HFF-Myc (cell line): ENCODE measurements around the gene SYCE3.
A peak's percentile ranks its signal among the peaks of the same experiment; 100 is the strongest.

Experiments
- DNase-seq: peaks from one replicate; pipeline ENCODE4 v3.0.0-alpha.2; 2011; ENCODE audit warnings: low read depth; ENCODE audit errors: extremely low read depth
- H3K4me3 ChIP-seq: replicated peaks from 2 replicates; pipeline ENCODE4 v1.5.1; 2011; ENCODE audit warnings: low read depth, mild to moderate bottlenecking, control low read depth, low read length
- CTCF ChIP-seq: IDR thresholded peaks from 2 replicates; pipeline ENCODE4 v1.5.1; 2012; ENCODE audit warnings: mild to moderate bottlenecking, low read depth, low read length, control low read depth; ENCODE audit errors: missing control alignments

SYCE3 gene

GRCh38 chr22:50562523-50563412 lies at the start of gene SYCE3:
Gene SYCE3 (minus strand): TSS chr22:50562919. CDS start chr22:50556405, 6,514 bp downstream.
- peak; percentile 91 for TF ChIP-seq CTCF
- H3K4me3 ChIP-seq = peak within 1 kb of the TSS; percentile 51
- peak; percentile 47 for DNase-seq

DNA sequence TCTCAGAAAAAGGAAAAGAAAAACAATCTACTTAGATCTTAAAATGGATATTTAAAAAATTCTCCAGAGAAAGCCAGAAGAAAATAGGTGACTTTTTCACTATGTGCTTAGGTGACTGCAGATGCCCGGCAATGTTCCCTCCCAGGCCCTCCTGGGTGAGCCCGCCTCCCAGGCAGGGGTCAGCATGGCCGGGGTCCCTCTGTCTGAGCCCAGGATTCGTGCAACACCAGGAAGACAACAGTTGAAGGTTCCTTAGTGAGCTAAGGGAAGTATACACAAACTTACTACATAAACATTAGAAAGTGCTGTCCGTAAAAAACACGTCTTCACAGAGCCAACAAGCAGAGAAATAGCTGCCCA lies 49.4 kb upstream of the SYCE3 start:
- no peak for DNase-seq
- TF ChIP-seq CTCF = no peak
- H3K4me3 ChIP-seq = no peak overlapping the region

GRCh38 chr22:50611341-50612060 lies 48.8 kb upstream of the SYCE3 start:
- TF ChIP-seq CTCF = no peak
- H3K4me3 ChIP-seq = no peak overlapping the region
- no peak for DNase-seq

GRCh38 chr22:50610581-50610980 lies 47.9 kb upstream of the SYCE3 start:
- DNase-seq = no peak
- no peak overlapping the region for H3K4me3 ChIP-seq
- TF ChIP-seq CTCF = no peak

DNA sequence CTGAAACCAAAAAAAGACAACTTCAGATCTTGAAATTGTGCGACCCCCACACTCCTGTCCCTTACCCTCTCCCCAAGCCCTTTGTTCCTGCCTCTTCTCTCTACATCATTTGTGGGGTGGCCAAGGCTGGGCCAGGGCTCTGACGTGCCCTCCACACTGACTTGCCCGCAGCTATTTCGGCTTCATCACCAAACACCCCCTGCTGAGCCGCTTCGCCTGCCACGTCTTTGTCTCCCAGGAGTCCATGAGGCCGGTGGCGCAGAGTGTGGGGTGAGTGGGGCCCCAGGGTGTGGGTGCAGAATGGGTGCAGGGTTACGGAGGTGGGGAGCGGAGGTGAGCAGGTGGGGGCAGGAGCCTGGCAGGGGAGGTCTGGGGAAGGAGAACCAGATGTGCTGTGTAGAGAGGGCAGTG lies 47.3 kb upstream of the SYCE3 start:
- TF ChIP-seq CTCF = no peak
- DNase-seq = no peak
- no peak overlapping the region for H3K4me3 ChIP-seq

DNA sequence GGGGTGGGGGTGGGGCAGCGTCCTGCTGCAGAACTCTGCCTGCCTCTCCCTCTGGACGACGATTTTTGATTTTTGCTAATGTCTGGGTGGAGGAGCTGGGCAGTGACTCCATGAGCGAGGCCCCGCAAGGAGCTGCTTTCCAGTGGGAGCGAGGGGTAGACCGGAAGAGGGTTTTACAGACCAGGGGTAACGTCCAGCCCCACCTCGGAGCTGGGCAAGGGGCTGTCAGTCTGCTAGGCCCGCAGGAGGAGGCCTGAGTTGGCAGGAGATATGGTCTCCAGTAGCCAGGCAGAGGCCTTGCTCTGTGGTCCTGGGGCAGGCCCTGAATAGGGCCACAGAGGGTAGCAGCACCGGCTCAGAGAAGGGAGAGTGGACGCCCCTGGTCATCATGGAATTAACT lies 46.9 kb upstream of the SYCE3 start:
- no peak overlapping the region for H3K4me3 ChIP-seq
- no peak for DNase-seq
- no peak for TF ChIP-seq CTCF
